Common myeloid progenitor, CD34-positive (primary cell): ENCODE results near the gene ADARB2.

Experiments used
- CTCF ChIA-PET: fragments of 350-600 bp; sonication (Branson Sonifier 250); formaldehyde crosslinking; loops from one replicate; lab custom pipeline; 2021; ENCODE audit warnings: antibody characterized with exemption; lab: Charles Lee
- POLR2A ChIA-PET: fragments of 350-600 bp; sonication (Branson Sonifier 250); formaldehyde crosslinking; loops from one replicate; lab custom pipeline; 2021; ENCODE audit warnings: antibody characterized with exemption; lab: Charles Lee
- DNase-seq, 3 donors: peaks; one replicate each; pipeline versions ENCODE4 v3.0.0 to v3.0.0-alpha.2; 2013
- H3K27ac ChIP-seq, 2 experiments: 1 replicate in 1 of 2; 2 replicates in 1 of 2; pipeline ENCODE4 v1.7.0; 2013; ENCODE audit warnings: inconsistent platforms in 2 of 2, low read length in 2 of 2, mild to moderate bottlenecking in 2 of 2, low read depth in 1 of 2, moderate library complexity in 1 of 2; ENCODE audit not compliant: severe bottlenecking in 2 of 2, insufficient read depth in 1 of 2, poor library complexity in 1 of 2
- H3K27me3 ChIP-seq, 5 experiments: replicated peaks in 2 of 5; 1 replicate in 3 of 5; 2 replicates in 2 of 5; pipeline versions ENCODE4 v1.6.1 to v1.7.0; 2013; ENCODE audit warnings: low read length in 4 of 5, mild to moderate bottlenecking in 2 of 5, moderate library complexity in 2 of 5, inconsistent platforms in 1 of 5; ENCODE audit not compliant: insufficient read depth in 5 of 5, control insufficient read depth in 4 of 5
- H3K36me3 ChIP-seq, 4 experiments: 1 replicate in 2 of 4; 2 replicates in 2 of 4; pipeline versions ENCODE4 v1.6.1 to v1.7.0; 2013; ENCODE audit warnings: low read length in 3 of 4, control low read depth in 1 of 4, mild to moderate bottlenecking in 1 of 4; ENCODE audit not compliant: control insufficient read depth in 4 of 4, insufficient read depth in 4 of 4
- H3K4me1 ChIP-seq, 4 experiments: 1 replicate in 3 of 4; 2 replicates in 1 of 4; pipeline versions ENCODE4 v1.6.1 to v1.7.1; 2013; ENCODE audit warnings: low read length in 3 of 4, mild to moderate bottlenecking in 3 of 4, control low read depth in 1 of 4, inconsistent platforms in 1 of 4, moderate library complexity in 1 of 4; ENCODE audit not compliant: control insufficient read depth in 4 of 4, insufficient read depth in 4 of 4; ENCODE audit errors: control extremely low read depth in 1 of 4
- H3K4me3 ChIP-seq, 7 experiments: 1 replicate in 4 of 7; 2 replicates in 3 of 7; pipeline versions ENCODE4 v1.5.1 to v1.7.0; 2013; ENCODE audit warnings: mild to moderate bottlenecking in 7 of 7, low read length in 6 of 7, moderate library complexity in 6 of 7, inconsistent platforms in 2 of 7, low read depth in 2 of 7, control low read depth in 1 of 7; ENCODE audit not compliant: insufficient read depth in 4 of 7, control insufficient read depth in 1 of 7; ENCODE audit errors: extremely low read depth in 1 of 7
- H3K9me3 ChIP-seq, 5 experiments: 1 replicate in 4 of 5; 2 replicates in 1 of 5; pipeline versions ENCODE4 v1.6.1 to v1.7.1; 2013; ENCODE audit warnings: low read length in 4 of 5, mild to moderate bottlenecking in 2 of 5, inconsistent platforms in 1 of 5, low read depth in 1 of 5, moderate library complexity in 1 of 5; ENCODE audit not compliant: control insufficient read depth in 4 of 5, insufficient read depth in 2 of 5; ENCODE audit errors: control extremely low read depth in 1 of 5
- WGBS: methylation state at CpG from one replicate; pipeline ENCODE4 v1.1.5; 2013; ENCODE audit not compliant: insufficient coverage; 5-methylcytosine and 5-hydroxymethylcytosine counted together

The ADARB2 gene

GRCh38 chr10:1130226-1130625 lies 607.1 kb downstream of the ADARB2 start:
- POLR2A ChIA-PET, result no interaction called here
- Histone ChIP-seq H3K36me3 (peaks cover 22 to 61% (median 47%) of the 10 kb centered on the region in 4 experiments), H3K27ac (no peak overlapping the region), H3K27me3 (no peaks in the 10 kb centered on the region), H3K4me3 (no peak overlapping the region), H3K4me1 (no peaks in the 10 kb centered on the region), H3K9me3 (no peaks in the 10 kb centered on the region)
- DNase-seq, result no peak
- CTCF ChIA-PET, result interaction anchor here (1.0 kb wide), 1 partner anchor 9 kb away, joined by 3 read pairs; no protein-coding TSS in a partner anchor
- WGBS, result 98% methylated on average over 10 of the region's 10 CpGs

DNA sequence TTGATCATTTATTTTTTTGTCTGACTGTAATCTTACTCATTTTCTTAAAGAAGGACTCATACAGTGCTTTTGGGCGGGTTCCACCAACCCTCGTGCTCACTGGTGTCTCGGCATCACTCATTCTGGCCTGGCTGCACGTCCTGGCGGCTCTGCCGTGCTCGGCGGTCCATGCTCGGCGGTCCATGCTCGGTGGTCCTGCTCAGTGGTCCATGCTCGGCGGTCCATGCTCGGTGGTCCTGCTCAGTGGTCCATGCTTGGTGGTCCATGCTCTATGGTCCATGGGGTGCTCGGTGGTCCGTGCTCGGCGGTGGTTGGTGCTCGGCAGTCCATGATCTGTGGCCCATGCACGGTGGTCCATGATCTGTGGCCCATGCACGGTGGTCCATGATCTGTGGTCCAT lies 608.7 kb downstream of the ADARB2 start:
- ChIA-PET CTCF (interaction anchor here (1.0 kb wide), 1 partner anchor 10 kb away, joined by 3 read pairs; no protein-coding TSS in a partner anchor), POLR2A (no interaction called here)
- no peaks in the 10 kb centered on the region for H3K4me1 ChIP-seq
- H3K27me3 ChIP-seq, result no peaks in the 10 kb centered on the region
- H3K36me3 ChIP-seq, result peaks cover 26 to 76% (median 57%) of the 10 kb centered on the region in 4 experiments
- no peak overlapping the region for H3K27ac ChIP-seq
- DNase-seq, result no peak
- WGBS, result 98% methylated on average over 21 of the region's 21 CpGs
- no peaks in the 10 kb centered on the region for H3K9me3 ChIP-seq
- no peak overlapping the region for H3K4me3 ChIP-seq

DNA sequence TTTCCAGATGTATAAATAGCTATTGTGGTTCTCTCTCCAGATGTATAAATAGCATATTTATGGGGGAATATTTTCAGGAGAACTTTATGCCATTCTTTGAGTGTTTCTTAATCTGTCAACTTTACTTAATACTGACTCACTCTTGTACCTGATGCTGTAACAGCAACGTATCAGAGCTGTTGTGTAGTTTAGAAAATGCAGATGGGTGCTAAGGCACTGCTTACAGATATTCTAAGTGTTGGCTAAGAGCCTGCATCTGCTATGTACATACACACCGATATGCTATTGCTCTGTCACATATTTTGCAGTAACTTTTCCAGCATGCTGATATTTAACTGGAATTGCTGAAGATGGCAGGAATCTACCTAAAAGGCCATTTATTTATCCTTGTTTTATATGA lies 609.2 kb downstream of the ADARB2 start:
- peaks cover 26 to 81% (median 59%) of the 10 kb centered on the region in 4 experiments for H3K36me3 ChIP-seq
- POLR2A ChIA-PET, result no interaction called here

GRCh38 chr10:1127629-1128028 lies 609.7 kb downstream of the ADARB2 start:
- ChIA-PET POLR2A (no interaction called here), CTCF (interaction anchor here (1.0 kb wide), 1 partner anchor 9 kb away, joined by 3 read pairs; no protein-coding TSS in a partner anchor)
- DNase-seq, result no peak
- H3K27me3 ChIP-seq, result no peaks in the 10 kb centered on the region
- H3K4me3 ChIP-seq, result no peak overlapping the region
- H3K36me3 ChIP-seq, result peaks cover 26 to 82% (median 59%) of the 10 kb centered on the region in 4 experiments
- H3K27ac ChIP-seq, result no peak overlapping the region
- WGBS, result over 99% methylated on average over 14 of the region's 15 CpGs
- peaks cover 0 to 8% (median 3%) of the 10 kb centered on the region in 4 experiments for H3K4me1 ChIP-seq
- no peaks in the 10 kb centered on the region for H3K9me3 ChIP-seq

More for the DNA sequence above, 609.2 kb downstream of the ADARB2 start:
- no peaks in the 10 kb centered on the region for H3K27me3 ChIP-seq
- CTCF ChIA-PET, result interaction anchor here (1.0 kb wide), 1 partner anchor 9 kb away, joined by 3 read pairs; no protein-coding TSS in a partner anchor
- no peak for DNase-seq
- H3K4me1 ChIP-seq, result peaks cover 0 to 4% (median under 1%) of the 10 kb centered on the region in 4 experiments
- H3K4me3 ChIP-seq, result no peak overlapping the region
- WGBS, result no CpG with 5 or more reads among the region's 2 CpGs
- no peaks in the 10 kb centered on the region for H3K9me3 ChIP-seq
- no peak overlapping the region for H3K27ac ChIP-seq
